PC-3 (cell line): ENCODE measurements around the gene CD86.

Experiments used
- EZH2 ChIP-seq: fragments of 300-600 bp; sonication (generic); IDR thresholded peaks from one replicate; pipeline ENCODE4 v1.6.1; 2017; ENCODE audit warnings: antibody characterized with exemption, mild to moderate bottlenecking, low read length; ENCODE audit not compliant: unreplicated experiment
- EZH2phosphoT487 ChIP-seq: fragments of 300-600 bp; sonication (generic); IDR thresholded peaks from 2 replicates; pipeline ENCODE4 v1.6.1; 2018; ENCODE audit warnings: mild to moderate bottlenecking, antibody characterized with exemption, low read length, borderline replicate concordance
- TF ChIP-seq, protein P1 (sequence below): fragments of 300-600 bp; sonication (generic); conservative IDR thresholded peaks from 2 replicates; pipeline ENCODE4 v1.5.1; 2017; ENCODE audit warnings: antibody characterized with exemption, low read depth, mild to moderate bottlenecking, low read length

DNA sequence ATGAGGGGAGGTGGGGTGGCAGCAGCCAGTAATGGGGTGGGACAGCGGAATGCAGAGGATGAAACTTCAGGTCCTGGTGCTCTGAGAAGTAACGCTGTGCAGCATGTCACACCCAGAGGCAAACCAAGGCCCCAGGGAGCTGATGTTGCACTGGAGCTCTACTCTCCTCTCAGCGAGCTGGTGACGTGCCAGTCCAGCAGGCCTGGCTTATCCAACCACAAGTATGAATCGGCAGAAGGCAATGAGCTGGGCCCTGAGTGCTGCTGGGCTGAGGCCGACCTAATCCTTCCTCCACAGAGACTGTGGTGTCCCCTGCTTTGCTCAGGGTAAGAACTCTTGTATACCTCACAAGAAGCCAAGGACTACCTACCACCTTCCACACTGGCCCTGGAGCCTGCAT is 30.5 kb downstream of the CD86 start:
- TF ChIP-seq EZH2 (no peak), EZH2phosphoT487 (no peak)
- TF ChIP-seq, protein P1, sequence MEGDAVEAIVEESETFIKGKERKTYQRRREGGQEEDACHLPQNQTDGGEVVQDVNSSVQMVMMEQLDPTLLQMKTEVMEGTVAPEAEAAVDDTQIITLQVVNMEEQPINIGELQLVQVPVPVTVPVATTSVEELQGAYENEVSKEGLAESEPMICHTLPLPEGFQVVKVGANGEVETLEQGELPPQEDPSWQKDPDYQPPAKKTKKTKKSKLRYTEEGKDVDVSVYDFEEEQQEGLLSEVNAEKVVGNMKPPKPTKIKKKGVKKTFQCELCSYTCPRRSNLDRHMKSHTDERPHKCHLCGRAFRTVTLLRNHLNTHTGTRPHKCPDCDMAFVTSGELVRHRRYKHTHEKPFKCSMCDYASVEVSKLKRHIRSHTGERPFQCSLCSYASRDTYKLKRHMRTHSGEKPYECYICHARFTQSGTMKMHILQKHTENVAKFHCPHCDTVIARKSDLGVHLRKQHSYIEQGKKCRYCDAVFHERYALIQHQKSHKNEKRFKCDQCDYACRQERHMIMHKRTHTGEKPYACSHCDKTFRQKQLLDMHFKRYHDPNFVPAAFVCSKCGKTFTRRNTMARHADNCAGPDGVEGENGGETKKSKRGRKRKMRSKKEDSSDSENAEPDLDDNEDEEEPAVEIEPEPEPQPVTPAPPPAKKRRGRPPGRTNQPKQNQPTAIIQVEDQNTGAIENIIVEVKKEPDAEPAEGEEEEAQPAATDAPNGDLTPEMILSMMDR, result no peak
